GM12891 (cell line): ENCODE data around the gene LACTBL1.

Source experiments
- PAX5 ChIP-seq: IDR thresholded peaks from 2 replicates; pipeline ENCODE4 v1.6.1; 2011; ENCODE audit warnings: low read length, moderate library complexity, mild to moderate bottlenecking; ENCODE audit not compliant: insufficient read depth, severe bottlenecking
- POLR2A ChIP-seq: IDR thresholded peaks from 2 replicates; pipeline ENCODE4 v1.6.1; 2011; ENCODE audit warnings: low read depth, low read length, control low read depth
- POLR2AphosphoS5 ChIP-seq: IDR thresholded peaks from 2 replicates; pipeline ENCODE4 v1.6.1; 2011; ENCODE audit warnings: low read depth, low read length, control low read depth
- POU2F2 ChIP-seq: IDR thresholded peaks from 2 replicates; pipeline ENCODE4 v1.6.1; 2011; ENCODE audit warnings: low read depth, mild to moderate bottlenecking, control low read depth, low read length, moderate library complexity
- SPI1 ChIP-seq: IDR thresholded peaks from 2 replicates; pipeline ENCODE4 v1.6.1; 2011; ENCODE audit warnings: low read depth, low read length, control low read depth
- TAF1 ChIP-seq: IDR thresholded peaks from 2 replicates; pipeline ENCODE4 v1.6.1; 2011; ENCODE audit warnings: low read depth, low read length, control low read depth

GRCh38 chr1:23019863-23020625 is 47.4 kb upstream of the LACTBL1 start:
- no peak for TF ChIP-seq POLR2A
- no peak for TF ChIP-seq POLR2AphosphoS5
- TF ChIP-seq TAF1 = no peak
- no peak for TF ChIP-seq POU2F2
- TF ChIP-seq PAX5 = no peak
- no peak for TF ChIP-seq SPI1
